ENCODE data around the gene PCDHB7.
"Not testable (repeated sequence)": the region's sequence is repeated elsewhere in the genome, so short reads cannot be mapped to it uniquely, and the experiment has no call there.

Gene PCDHB7

GRCh38 chr5:141182248-141182647, 9.8 kb downstream of the PCDHB7 start, which contains the start of gene PCDHB16:
TSS of gene PCDHB16 (plus strand) at chr5:141182387. CDS start at chr5:141182560, 173 bp downstream.
- no peak for DNase-seq

- DNase-seq: not testable (repeated sequence)
These were observed 11.8 kb downstream of the PCDHB7 start for GRCh38 chr5:141184117-141184855.

- DNase-seq: no peak
These were observed 14.6 kb downstream of the PCDHB7 start, which contains the start of gene PCDHB9 for GRCh38 chr5:141186897-141187512. TSS of gene PCDHB9 (plus strand) at chr5:141187161. CDS start at chr5:141187319, 158 bp downstream.

GRCh38 chr5:141188682-141189081, 16.2 kb downstream of the PCDHB7 start:
- not testable (repeated sequence) for DNase-seq

DNA sequence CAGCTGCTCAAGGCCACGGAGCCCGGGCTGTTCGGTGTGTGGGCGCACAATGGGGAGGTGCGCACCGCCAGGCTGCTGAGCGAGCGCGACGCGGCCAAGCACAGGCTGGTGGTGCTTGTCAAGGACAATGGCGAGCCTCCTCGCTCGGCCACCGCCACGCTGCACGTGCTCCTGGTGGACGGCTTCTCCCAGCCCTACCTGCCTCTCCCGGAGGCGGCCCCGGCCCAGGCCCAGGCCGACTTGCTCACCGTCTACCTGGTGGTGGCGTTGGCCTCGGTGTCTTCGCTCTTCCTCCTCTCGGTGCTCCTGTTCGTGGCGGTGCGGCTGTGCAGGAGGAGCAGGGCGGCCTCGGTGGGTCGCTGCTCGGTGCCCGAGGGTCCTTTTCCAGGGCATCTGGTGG, 16.7 kb downstream of the PCDHB7 start:
- DNase-seq: not testable (repeated sequence)

- DNase-seq: no peak
These were observed 19.8 kb downstream of the PCDHB7 start, which contains the start of gene PCDHB10 for GRCh38 chr5:141192110-141192725. TSS of gene PCDHB10 (plus strand) at chr5:141192353. CDS start at chr5:141192553, 200 bp downstream.

DNA sequence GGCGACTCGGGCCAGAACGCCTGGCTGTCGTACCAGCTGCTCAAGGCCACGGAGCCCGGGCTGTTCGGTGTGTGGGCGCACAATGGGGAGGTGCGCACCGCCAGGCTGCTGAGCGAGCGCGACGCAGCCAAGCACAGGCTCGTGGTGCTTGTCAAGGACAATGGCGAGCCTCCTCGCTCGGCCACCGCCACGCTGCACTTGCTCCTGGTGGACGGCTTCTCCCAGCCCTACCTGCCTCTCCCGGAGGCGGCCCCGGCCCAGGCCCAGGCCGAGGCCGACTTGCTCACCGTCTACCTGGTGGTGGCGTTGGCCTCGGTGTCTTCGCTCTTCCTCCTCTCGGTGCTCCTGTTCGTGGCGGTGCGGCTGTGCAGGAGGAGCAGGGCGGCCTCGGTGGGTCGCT, 21.9 kb downstream of the PCDHB7 start:
- DNase-seq: not testable (repeated sequence)

GRCh38 chr5:141196363-141196762, 23.9 kb downstream of the PCDHB7 start:
- DNase-seq: no peak

DNA sequence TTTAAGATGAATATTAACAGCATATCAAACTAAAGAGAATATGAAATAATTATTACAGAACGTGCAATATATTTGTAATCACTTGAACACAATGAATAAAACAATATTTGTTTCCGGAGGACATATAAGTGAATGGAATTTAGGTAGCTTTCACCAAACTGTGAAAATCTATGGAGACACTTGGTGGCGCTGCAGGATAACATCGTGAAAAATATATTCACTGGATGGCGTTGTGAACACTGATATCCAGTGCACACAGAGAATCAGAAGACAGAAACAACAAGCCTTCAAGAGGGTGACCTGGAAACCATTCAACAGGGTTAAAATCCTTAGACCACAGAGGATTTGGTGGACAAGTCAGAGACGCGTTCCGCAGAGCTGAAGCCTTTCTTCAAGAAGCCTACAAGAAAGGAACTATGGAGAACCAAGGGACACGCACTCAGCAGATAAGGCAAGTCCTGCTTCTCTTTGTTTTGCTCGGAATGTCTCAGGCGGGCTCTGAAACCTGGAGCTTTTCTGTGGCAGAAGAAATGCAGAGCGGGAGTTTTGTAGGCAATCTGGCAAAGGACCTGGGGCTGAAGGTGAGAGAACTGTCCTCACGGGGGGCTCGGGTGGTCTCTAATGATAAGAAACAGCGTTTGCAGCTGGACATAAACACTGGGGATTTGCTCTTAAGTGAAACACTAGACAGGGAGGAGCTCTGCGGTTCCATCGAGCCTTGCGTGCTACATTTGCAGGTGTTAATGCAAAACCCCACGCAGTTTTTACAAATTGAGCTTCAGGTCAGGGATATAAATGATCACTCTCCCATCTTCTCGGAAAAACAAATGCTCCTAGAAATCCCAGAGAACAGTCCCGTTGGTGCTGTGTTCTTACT, 27.2 kb downstream of the PCDHB7 start, which contains the start of gene PCDHB11:
Gene PCDHB11 (plus strand): TSS at position 269 of the 877 bp plus-strand sequence. CDS start 148 bp downstream, at position 417.
- no peak for DNase-seq

GRCh38 chr5:141201126-141201525, 28.7 kb downstream of the PCDHB7 start:
- not testable (repeated sequence) for DNase-seq

DNA sequence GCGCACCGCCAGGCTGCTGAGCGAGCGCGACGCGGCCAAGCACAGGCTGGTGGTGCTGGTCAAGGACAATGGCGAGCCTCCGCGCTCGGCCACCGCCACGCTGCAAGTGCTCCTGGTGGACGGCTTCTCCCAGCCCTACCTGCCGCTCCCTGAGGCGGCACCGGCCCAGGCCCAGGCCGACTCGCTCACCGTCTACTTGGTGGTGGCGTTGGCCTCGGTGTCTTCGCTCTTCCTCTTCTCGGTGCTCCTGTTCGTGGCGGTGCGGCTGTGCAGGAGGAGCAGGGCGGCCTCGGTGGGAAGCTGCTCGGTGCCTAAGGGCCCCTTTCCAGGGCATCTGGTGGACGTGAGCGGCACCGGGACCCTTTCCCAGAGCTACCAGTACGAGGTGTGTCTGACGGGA, 29.2 kb downstream of the PCDHB7 start:
- not testable (repeated sequence) for DNase-seq

- no peak for DNase-seq
These were observed 36.0 kb downstream of the PCDHB7 start, which contains the start of gene PCDHB12 for GRCh38 chr5:141208478-141208877. TSS of gene PCDHB12 (plus strand) at chr5:141208719. CDS start at chr5:141208908, 189 bp downstream.

GRCh38 chr5:141210281-141210680, 37.8 kb downstream of the PCDHB7 start:
- not testable (repeated sequence) for DNase-seq

GRCh38 chr5:141210849-141211248, 38.4 kb downstream of the PCDHB7 start:
- not testable (repeated sequence) for DNase-seq

GRCh38 chr5:141213656-141214339, 41.4 kb downstream of the PCDHB7 start, which contains the start of gene PCDHB13:
TSS of gene PCDHB13 (plus strand) at chr5:141213919. CDS start at chr5:141214124, 205 bp downstream.
- peak; percentile 48 for DNase-seq

DNA sequence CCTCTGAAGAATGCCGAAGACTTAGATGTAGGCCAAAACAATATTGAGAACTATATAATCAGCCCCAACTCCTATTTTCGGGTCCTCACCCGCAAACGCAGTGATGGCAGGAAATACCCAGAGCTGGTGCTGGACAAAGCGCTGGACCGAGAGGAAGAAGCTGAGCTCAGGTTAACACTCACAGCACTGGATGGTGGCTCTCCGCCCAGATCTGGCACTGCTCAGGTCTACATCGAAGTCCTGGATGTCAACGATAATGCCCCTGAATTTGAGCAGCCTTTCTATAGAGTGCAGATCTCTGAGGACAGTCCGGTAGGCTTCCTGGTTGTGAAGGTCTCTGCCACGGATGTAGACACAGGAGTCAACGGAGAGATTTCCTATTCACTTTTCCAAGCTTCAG, 42.1 kb downstream of the PCDHB7 start:
- not testable (repeated sequence) for DNase-seq

DNA sequence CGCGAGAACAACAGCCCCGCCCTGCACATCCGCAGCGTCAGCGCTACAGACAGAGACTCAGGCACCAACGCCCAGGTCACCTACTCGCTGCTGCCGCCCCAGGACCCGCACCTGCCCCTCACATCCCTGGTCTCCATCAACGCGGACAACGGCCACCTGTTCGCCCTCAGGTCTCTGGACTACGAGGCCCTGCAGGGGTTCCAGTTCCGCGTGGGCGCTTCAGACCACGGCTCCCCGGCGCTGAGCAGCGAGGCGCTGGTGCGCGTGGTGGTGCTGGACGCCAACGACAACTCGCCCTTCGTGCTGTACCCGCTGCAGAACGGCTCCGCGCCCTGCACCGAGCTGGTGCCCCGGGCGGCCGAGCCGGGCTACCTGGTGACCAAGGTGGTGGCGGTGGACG, 43.1 kb downstream of the PCDHB7 start:
- not testable (repeated sequence) for DNase-seq

DNA sequence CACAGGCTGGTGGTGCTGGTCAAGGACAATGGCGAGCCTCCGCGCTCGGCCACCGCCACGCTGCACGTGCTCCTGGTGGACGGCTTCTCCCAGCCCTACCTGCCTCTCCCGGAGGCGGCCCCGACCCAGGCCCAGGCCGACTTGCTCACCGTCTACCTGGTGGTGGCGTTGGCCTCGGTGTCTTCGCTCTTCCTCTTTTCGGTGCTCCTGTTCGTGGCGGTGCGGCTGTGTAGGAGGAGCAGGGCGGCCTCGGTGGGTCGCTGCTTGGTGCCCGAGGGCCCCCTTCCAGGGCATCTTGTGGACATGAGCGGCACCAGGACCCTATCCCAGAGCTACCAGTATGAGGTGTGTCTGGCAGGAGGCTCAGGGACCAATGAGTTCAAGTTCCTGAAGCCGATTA, 43.6 kb downstream of the PCDHB7 start:
- DNase-seq: not testable (repeated sequence)

DNA sequence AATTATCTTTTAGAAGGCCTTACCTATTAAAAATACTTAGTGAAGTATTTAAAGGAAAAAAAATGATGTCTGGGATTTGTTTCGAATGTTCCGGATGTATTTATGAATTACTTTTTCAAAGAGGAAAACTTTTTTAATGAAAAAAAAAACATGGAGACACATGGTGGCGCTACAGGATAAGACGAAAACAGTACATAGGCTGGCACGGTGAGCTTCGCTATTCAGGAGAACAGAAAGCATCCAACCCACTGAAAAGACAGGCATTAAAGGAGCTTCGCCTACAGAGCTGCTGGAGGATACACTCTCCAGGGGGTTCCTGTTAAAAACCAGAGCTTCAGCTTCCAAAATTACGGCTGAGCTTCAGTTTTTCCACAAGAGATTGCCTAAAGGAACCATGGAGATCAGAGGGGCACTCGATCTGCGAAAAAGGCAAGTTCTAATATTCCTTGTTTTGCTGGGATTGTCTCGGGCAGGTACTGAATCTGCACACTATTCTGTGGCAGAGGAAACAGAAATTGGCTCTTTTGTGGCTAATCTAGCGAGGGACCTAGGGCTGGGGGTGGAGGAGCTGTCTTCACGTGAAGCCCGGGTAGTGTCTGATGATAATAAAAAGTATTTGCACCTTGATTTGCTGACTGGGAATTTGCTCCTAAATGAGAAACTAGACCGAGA, 50.8 kb downstream of the PCDHB7 start, which contains the start of gene PCDHB14:
Gene PCDHB14 (plus strand): TSS at position 232 of the 672 bp plus-strand sequence. CDS start 163 bp downstream, at position 395.
- DNase-seq: no peak

GRCh38 chr5:141224844-141225243, 52.4 kb downstream of the PCDHB7 start:
- not testable (repeated sequence) for DNase-seq

DNA sequence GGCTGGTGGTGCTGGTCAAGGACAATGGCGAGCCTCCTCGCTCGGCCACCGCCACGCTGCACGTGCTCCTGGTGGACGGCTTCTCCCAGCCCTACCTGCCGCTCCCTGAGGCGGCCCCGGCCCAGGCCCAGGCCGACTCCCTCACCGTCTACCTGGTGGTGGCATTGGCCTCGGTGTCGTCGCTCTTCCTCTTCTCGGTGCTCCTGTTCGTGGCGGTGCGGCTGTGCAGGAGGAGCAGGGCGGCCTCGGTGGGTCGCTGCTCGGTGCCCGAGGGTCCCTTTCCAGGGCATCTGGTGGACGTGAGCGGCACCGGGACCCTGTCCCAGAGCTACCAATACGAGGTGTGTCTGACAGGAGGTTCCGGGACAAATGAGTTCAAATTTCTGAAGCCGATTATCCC, 53.0 kb downstream of the PCDHB7 start:
- DNase-seq: not testable (repeated sequence)
